Embryonic facial prominence (tissue), 1 donor: Measurements from ENCODE around the gene GLDC.
"Not testable (repeated sequence)": the region's sequence is repeated elsewhere in the genome, so short reads cannot be mapped to it uniquely, and the experiment has no call there.

Experiments used
- DNase-seq: peaks from one replicate; pipeline ENCODE4 v3.0.0-alpha.2; 2016; ENCODE audit errors: extremely low spot score

GLDC gene

GRCh38 chr9:6664204-6664680, 18.7 kb upstream of the GLDC start:
- DNase-seq, result no peak

GRCh38 chr9:6660512-6660911, 15.0 kb upstream of the GLDC start:
- no peak for DNase-seq

GRCh38 chr9:6658628-6659353, 13.3 kb upstream of the GLDC start:
- DNase-seq, result no peak

- no peak for DNase-seq
These were observed 11.2 kb upstream of the GLDC start for GRCh38 chr9:6656614-6657300.

- DNase-seq, result no peak
These were observed 9.5 kb upstream of the GLDC start for GRCh38 chr9:6655036-6655435.

- no peak for DNase-seq
These were observed 736 bp upstream of the GLDC start for GRCh38 chr9:6646293-6646636.

- DNase-seq, result not testable (repeated sequence)
These were observed 499 bp downstream of the GLDC start for GRCh38 chr9:6645105-6645354.

GRCh38 chr9:6644346-6645104, 1.0 kb downstream of the GLDC start:
- DNase-seq, result no peak

- no peak for DNase-seq
These were observed 3.6 kb downstream of the GLDC start for GRCh38 chr9:6641961-6642360.

GRCh38 chr9:6641561-6641960, 4.0 kb downstream of the GLDC start:
- DNase-seq, result no peak

GRCh38 chr9:6641056-6641455, 4.5 kb downstream of the GLDC start:
- DNase-seq, result no peak

GRCh38 chr9:6640268-6641051, 5.1 kb downstream of the GLDC start:
- DNase-seq, result no peak

GRCh38 chr9:6639622-6640021, 5.9 kb downstream of the GLDC start:
- DNase-seq, result no peak

GRCh38 chr9:6634444-6634843, 11.1 kb downstream of the GLDC start:
- no peak for DNase-seq

GRCh38 chr9:6633378-6633777, 12.2 kb downstream of the GLDC start:
- DNase-seq, result no peak

- no peak for DNase-seq
These were observed 12.9 kb downstream of the GLDC start for GRCh38 chr9:6632516-6633183.

GRCh38 chr9:6631207-6631512, 14.4 kb downstream of the GLDC start:
- DNase-seq, result no peak

GRCh38 chr9:6630502-6631206, 14.9 kb downstream of the GLDC start:
- no peak for DNase-seq

- no peak for DNase-seq
These were observed 16.8 kb downstream of the GLDC start for GRCh38 chr9:6628704-6629103.

- DNase-seq, result no peak
These were observed 20.2 kb downstream of the GLDC start for GRCh38 chr9:6625363-6625762.

GRCh38 chr9:6622784-6623183, 22.7 kb downstream of the GLDC start:
- DNase-seq, result not testable (repeated sequence)
